HG03108 (cell line): Measurements from ENCODE around the gene TRANK1.
A peak's percentile ranks its signal among the peaks of the same experiment; 100 is the strongest.

Source experiments
- ATAC-seq: cut with Tn5 transposase; IDR thresholded peaks from one replicate; pipeline ENCODE4 v1.9.1; 2021; ENCODE audit warnings: moderate library complexity; ENCODE audit not compliant: unreplicated experiment

Gene TRANK1

DNA sequence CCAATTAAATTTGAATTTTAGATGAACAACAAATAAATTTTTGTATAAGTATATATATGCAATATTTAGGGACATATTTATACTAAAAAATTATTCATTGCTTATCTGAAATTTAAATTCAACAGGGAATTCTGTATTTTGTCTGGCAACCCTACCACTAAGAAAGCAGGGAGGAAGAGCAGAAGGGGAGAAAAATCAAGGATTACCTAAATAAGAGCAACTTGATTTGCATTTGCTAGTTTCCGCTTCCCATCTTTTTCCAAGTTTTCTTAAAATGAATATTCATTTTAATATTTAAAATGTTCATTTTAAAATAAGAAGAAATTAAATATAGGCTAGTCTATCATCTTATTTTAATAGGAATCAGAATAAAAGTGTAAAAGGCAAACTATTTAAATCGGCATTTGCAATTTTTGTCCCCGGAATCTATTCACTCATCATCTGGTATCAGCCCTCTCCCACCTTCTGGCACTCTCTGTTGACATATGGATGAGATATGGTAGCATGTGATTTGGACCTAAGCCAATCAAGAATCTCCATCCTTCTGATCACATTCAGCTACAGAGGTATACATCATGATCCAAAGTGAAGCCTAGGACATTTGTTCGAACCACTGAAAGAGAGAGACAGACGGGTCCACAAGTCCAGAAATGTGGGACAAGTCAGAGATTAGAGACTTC is 82.6 kb downstream of the TRANK1 start:
- no peak for ATAC-seq

DNA sequence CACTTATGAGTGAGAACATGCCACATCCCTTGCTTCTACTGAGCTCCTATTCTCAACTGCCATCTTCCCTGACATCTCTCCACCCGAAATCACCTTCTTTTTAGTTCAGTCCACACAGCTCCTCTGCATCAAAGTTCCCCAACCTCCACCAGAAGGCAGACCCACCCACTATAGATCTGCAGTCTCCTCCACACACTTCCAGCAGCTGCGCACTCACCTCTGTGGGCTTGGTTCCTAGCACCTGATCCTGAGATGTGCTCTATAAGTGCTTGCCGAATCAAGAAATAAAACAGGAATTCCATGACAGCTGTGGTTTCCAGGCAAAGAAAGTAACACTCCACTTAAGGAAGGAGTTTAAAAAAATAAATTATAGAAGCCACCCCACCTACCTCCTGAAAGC is 85.4 kb downstream of the TRANK1 start:
- ATAC-seq, result no peak

DNA sequence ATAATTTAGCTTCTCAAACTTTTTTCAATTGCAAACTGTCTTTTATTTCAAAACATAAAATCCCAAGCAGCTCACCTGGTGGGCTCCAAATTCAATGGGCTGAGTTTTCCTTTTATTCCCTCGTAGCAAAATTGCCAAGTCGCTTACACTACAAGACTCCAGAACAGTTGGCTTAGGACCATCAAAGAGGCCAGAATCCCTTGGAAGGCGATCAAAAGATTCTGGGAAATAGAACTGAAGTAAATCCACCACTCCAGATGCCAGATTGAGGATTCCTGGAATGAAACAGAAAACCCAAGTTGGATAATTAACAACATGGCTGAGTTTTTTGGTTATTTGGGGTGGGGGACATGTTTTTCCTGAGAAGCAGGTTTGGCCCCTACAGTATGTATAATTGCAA is 92.8 kb downstream of the TRANK1 start:
- ATAC-seq, result no peak

DNA sequence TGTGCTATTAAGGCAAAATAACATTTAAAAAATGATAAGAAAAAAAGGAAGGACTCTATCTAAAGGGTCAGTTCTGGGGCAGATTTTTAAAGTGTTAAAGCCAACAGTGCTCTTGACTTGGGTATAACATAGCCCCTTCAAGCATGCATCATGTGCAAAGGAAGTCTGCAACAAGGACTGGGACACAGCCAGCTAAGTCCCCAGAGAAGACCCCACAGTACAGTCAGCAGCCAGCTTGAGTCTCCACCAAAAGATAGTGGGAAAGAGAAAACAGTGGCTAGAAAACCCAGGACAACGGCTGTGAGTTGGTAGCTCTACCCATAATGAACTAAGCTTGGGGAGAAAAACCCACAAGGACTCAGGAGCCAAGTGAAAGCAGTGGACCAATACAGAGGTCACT is 94.1 kb downstream of the TRANK1 start:
- no peak for ATAC-seq

DNA sequence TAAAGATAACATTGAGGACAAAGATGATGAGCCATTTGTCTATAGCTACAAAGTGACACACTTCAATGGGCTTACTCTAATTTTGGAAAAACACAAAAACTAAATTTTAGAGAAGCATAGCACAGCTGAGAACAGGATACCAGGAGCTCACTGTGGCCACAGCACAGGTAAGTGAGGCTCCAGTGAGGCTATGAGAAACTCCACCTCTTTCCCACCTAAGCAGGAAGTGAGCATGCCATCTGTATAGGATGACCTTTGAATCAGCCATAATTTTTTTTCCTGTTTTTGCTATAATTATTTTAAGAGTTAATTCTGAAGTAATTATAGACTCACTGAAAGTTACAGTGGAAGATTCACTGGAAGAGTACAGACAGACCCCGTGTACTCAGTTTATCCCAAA is 98.4 kb downstream of the TRANK1 start:
- no peak for ATAC-seq

DNA sequence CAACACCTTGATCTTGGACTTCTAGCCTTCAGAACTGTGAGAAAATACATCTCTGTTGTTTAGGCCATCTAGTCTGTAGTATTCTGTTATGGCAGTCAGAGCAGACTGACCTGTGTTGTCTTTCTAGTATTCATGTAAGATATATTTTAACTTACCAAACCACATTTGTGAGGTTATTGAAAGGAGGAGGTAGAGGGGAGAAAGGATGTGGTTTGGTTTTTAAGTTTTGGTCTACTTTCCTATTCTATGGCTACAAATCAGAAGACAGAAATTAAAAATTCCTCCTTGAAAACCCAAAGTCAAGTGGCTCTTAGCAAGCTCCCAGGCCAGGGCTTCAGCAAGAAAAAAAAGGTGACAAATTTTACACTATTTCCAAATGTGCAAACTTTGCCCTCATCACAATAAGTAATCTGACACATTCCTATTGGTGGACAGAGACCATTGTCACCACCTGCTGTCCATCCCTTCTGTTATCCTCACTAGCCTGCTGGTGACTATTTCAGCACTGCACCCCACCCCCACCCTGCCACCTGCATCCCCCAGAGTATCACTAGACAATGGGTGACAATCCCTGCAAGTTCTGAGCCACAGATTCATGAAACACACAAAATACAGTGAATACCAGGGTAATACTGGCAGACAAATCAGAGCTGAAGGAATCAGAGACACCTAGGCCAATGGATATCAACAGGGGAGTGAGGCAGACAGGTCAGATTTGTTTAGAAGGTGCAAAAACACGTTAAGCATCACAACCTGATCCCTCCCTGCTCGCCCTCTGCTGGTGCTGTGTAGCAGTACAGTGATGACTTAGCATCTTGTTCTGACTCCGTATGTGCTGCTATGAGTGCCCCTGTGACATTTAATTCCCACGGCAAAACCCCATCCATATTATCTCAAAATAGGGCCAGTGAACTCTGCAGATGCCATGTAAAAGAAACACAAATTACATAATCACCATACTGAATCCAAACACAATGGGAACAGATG is 101.5 kb downstream of the TRANK1 start:
- peak; percentile 91 for ATAC-seq

DNA sequence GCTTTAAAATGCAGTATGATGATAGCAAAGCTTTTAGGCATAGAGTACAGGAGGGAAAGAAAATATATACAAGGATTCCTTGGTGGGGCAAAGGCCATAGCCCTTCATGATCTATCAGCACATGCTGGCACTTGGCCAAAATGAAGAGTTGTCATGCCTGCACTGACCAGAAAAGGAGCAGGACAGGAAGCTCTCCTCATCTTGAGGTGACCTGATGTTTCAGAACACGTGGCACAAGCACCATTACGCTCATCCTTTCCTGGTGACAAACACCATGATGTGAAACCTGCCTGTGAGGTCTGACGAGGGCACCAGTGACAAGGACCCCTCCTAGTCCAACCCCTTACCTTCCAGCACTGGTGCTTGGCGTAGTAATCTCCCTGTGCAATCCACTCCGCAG is 102.6 kb downstream of the TRANK1 start:
- ATAC-seq, result no peak

DNA sequence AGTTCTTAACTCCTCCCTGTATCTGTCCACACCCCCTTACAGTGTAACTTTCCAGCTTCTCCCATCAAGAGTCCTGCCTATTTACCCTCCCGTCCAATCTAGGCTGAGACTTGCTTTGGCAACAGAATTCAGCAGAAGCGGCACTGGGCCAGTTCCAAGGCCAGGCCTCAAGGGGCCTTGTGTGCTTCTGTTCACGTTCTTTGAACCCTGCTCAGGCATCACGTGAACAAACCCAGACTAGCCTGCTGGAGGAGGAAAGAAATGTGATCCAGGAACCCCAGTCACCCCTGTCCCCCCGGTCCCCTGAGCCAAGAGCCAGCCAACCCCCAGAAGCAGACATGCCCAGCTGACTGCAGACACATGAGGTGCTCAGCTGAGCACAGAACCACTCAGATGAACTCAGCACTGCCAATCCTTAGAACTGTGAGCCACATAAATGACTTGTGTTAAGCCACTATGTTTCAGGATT is 104.4 kb downstream of the TRANK1 start:
- no peak for ATAC-seq

DNA sequence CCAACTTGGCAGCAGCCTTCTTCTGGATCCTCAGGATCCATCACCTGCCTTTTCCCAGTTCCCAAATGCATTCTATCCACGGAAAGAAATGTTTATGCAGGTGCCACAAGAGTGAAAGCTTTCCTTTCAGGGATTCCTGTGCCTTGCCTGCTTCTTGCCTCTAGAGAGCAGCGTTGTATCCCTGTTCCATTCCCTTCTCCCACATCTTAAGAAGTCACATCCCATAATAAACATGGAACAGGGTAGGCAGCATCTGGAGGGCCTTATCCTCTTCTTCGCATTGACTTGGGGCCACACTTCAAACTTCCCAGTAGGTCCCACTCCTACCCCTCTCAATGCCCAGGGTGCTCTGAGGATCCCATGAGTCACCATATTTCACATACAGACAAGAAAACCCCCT is 107.8 kb downstream of the TRANK1 start:
- no peak for ATAC-seq

DNA sequence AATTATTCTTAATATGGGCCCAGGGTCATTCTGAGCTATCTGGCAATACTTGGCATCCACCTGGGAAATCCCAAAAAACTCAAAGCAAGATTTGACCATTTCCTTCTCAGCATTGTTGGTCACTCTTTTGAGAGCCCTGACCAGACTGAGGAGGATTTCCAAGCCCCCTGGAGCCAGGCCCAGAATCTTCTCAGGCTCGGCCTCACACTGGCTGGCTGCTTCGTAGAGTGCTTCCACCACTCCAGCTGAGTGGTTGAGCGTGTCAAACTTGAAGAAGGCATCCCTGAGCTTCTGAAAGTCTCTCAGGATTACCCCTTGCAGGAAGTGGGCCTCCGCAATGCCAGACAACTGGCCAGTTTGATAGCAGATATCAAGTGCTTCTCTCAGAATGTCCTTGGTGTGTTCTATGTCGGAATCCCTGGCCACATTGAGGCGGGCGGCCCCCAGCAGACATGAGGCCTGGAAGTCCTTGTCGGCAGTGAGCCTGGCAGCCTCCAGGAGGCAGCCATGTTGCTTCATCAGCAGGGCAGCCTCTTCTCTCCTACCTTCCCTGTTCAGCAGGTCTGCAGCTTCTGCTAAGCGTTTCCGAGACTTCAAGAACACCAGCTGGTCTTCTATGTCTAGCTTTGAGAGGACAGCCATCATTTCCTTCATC is 111.6 kb downstream of the TRANK1 start:
- no peak for ATAC-seq

DNA sequence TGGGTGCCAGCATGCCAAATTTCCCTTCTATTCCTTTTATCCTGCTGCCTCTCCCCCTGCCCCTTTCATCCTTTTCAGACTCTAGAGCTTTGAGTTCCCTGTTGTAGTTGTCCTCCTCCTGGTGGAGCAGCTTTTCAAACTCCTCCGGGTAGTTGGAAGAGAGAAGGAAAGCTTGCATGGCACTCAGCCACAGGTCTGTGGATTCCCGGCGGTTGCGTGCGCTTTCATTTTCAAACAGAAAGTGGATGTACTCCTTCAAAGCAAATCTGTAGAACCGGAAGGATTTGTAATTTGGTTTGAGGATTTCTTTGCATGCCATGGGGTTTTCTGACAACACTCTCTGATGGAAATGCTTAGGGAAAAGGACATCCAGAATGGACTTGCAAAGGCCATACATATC is 112.4 kb downstream of the TRANK1 start:
- no peak for ATAC-seq

DNA sequence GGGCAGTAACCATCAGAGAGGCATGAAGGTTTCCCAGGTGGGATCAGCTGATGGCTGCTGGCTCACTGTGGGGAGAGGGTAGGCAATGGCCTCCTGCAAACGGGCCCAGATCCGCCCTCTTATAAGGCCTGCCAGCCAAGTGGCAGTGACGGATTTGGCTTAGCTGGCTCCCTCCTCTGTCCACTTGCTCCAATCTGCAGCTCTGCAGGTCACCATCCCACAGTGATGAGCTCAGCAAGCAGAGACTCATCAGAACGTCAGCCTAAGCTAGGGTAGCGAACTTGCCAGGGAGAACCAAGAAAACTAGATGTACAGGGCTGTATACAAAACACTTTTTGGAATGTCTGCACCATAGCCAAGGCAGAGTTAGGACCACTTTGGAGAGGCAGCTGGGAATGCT is 117.7 kb downstream of the TRANK1 start:
- no peak for ATAC-seq

DNA sequence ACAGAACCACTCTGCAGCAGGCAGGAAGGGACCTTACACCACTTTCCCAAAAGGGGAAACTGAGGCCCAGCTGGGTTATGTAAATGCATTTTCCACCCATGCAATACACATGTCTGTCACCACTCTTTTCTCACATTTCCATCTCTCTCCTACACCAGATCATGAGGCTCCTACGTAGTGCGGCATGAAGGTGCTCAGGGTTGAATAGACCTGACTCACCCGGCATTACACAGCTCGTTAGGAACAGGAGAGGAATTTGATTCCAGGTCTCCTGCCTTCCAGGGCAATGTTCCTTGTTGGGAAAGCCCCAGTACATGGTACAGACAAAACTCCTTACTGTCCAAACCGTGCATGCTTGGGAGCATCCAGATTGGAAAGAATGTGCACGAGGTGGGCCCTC is 118.6 kb downstream of the TRANK1 start:
- ATAC-seq, result no peak

DNA sequence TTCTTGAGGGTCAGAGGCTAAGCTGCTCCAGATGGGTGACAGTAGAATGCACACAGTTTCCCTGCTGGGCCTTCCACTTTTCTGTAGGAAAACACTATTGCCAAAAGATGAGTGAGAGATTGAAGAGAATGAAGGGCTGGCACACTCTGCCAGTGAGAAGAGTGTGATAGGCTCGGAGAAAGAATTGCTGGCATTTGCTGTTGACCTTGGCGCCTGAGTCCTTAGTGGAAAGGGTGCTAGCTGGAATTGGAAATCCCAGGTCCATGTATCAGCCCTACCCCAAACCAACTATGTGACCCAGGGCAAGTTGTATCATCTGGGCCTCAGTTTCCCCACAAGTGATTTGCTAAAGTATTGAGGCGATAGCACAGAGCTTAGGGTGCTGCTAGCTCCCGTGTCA is 120.4 kb downstream of the TRANK1 start:
- ATAC-seq, result no peak

DNA sequence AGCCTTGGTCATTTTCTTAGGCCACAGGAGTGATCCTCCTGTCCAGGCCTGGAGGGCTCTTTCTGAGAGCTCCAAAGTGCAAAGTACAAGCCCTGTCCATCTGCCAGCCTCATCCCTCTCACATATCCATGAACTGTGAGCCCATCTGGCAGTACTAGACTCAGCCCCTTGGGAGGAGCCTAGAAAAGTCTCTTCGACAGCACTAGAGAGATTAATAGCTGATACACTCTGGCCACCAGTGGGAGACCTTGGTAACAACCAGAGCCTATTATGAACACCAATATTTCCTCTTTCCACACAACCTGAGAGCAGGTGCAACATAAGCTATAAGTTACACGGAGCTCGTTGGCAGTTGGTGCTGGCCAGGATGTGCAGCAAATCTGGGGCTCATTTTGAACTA is 121.0 kb downstream of the TRANK1 start:
- no peak for ATAC-seq

DNA sequence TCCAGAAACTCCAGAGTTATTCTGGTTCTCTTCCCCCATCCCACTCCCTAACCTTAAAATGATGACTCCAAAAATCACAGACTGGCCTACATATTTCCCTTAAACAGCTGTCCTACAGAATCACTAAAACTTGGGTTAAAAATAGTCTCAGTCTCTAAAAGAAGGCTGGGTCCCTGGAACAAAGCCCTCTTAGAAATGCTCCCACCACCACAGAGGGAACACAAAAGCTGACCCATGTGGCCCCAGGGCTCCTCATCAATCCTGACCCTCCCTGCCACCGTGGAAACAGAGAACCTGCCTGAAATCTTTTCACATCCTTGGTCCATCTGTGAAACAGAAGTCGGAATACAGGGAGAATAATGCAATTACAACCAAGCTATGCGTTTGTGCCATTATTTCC is 124.8 kb downstream of the TRANK1 start:
- ATAC-seq, result no peak

DNA sequence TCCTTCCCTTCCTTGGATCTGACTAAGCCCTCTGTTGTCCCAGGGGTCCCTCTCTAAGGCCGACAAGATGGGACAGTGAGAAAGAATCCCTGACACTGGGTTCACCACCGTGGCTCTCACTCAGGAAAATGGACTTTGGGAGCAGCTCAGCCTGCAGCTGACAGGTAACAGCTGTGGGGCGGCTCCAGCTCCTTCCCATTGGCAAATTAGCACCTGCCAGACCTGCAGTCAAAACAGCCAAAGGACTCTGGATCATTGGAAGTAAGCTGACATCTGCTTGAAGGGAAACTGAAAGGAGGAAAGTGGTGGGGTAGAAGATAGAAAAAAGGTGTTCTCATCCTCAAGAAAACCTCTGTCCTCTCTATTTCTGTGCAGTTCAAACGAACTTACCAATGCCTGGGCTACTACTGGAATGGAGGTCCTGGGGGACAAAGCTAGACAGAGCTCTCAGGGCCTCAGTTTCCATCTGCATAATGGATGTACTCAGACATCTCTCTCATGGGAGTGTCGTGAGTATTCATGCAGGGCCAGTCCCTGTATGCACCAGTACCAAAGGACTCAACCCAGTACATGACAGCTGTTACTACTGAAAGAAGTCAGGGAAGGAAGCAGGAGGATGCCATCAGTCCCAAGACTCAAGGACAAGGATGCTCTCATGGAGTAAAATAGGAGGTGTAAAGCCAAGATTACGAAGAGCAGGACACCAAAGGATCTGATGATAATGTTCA is 126.9 kb downstream of the TRANK1 start:
- no peak for ATAC-seq

DNA sequence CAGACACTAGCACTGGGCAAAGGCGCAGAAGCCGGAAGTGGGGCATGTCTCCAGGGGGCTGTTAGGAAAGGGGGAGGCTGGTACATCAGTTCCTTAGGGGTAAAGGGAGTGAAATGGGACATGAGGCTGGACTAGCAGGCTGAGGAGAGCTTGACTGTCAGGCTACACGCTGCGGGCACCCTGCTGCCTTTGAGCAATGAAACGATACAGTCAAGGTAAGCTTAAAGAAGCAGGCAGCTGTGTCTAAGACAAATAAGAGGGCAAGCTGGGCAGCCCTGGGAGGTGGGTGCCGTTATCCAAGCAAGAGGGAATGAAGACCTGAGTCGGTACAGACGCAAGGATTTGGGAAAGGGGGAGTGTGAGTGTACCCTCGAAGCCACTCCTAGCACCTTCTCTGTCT is 129.5 kb downstream of the TRANK1 start:
- ATAC-seq, result no peak

DNA sequence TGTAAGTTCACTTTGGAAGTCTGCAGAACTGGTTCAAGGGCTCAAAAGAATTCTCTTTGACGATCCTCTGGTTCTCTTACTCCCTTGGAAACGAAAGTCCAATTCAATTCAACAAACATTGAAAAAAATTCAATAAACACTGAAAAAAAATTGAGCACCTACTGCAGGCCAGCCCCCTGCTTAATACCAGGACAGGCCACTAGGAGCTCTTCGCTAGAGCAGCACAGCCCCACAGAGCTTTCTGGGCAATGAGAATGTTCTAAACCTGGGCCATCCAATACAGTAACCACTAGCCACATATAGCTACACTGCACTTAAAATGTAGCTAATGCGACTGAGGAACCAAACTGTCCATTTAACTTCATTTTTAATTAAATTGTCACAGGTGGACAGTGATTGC is 130.1 kb downstream of the TRANK1 start:
- ATAC-seq, result no peak

DNA sequence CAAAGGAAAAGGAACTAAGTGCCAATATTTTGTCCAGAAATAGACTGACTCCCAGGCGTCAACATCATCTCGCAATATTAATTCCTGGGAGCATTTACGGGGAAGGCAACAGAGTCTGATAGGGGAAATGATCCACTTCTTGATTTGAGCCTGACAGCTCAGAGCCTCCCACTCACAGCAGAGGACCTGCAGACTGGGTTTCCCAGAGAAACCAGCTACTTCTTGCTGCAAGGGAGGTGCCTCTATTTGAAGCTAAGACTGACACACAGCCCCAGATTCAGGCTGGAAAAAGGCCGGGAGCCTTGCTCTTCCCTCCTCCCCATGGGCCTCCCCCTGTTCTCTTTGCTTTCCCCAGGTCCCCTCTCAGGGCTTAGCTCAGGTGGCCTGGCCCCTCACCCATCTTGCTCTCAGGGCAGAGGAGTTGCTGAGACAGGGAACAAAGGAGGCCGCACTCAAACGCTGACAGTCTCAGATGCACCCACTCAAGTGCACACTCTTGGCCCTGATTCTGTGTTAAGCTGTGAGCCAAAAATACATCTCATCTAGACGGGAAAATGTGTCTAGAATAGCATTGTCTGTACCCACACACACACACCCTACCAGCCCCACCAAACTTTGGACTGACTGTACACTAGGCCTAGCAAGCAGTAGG is 130.7 kb downstream of the TRANK1 start:
- ATAC-seq, result no peak

DNA sequence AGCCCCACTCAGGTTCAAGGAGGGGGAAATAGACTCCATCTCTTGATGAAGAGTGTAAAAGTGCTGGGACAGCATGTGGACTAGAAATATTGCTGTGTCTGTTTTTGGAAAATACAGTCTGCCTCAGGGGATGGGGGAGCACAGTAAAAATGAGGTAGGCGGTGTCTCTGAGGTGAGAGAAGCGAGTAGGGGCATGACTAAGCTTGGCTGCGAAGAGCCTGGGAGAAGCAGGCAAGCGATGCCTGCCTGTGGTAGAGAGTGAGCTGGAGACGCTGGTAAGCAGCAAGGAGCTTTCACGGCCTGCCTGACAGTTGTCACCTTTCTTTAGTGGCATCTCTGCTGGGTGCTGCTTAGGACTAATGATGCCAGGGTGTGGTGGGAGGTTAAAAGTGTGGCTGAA is 131.5 kb downstream of the TRANK1 start:
- ATAC-seq, result no peak
